ENCODE results near the gene GREB1L.
A peak's percentile ranks its signal among the peaks of the same experiment; 100 is the strongest.

The GREB1L gene

GRCh38 chr18:21452796-21453510 lies 210.9 kb downstream of the GREB1L start:
- DNase-seq: peak; percentile 69

- no peak for DNase-seq
Measured at GRCh38 chr18:21453511-21453901, 211.5 kb downstream of the GREB1L start.

GRCh38 chr18:21454725-21455124 lies 212.7 kb downstream of the GREB1L start:
- no peak for DNase-seq

GRCh38 chr18:21456428-21457178 lies 214.6 kb downstream of the GREB1L start:
- DNase-seq: no peak

GRCh38 chr18:21457179-21457535 lies 215.1 kb downstream of the GREB1L start:
- no peak for DNase-seq

- no peak for DNase-seq
Measured at GRCh38 chr18:21458310-21458709, 216.3 kb downstream of the GREB1L start.

GRCh38 chr18:21458788-21459187 lies 216.8 kb downstream of the GREB1L start:
- no peak for DNase-seq

GRCh38 chr18:21459706-21460286 lies 217.8 kb downstream of the GREB1L start:
- DNase-seq: no peak

GRCh38 chr18:21461460-21461859 lies 219.4 kb downstream of the GREB1L start:
- DNase-seq: no peak

- DNase-seq: no peak
Measured at GRCh38 chr18:21463718-21464117, 221.7 kb downstream of the GREB1L start.

- DNase-seq: no peak
Measured at GRCh38 chr18:21468514-21469164, 226.6 kb downstream of the GREB1L start.

GRCh38 chr18:21472741-21473140 lies 230.7 kb downstream of the GREB1L start:
- no peak for DNase-seq

GRCh38 chr18:21474621-21475020 lies 232.6 kb downstream of the GREB1L start:
- DNase-seq: no peak

GRCh38 chr18:21479721-21480120 lies 237.7 kb downstream of the GREB1L start:
- no peak for DNase-seq

- no peak for DNase-seq
Measured at GRCh38 chr18:21481739-21482138, 239.7 kb downstream of the GREB1L start.

GRCh38 chr18:21483051-21483450 lies 241.0 kb downstream of the GREB1L start:
- no peak for DNase-seq

GRCh38 chr18:21484851-21485636 lies 243.0 kb downstream of the GREB1L start:
- DNase-seq: no peak

- no peak for DNase-seq
Measured at GRCh38 chr18:21486905-21487437, 244.9 kb downstream of the GREB1L start.

GRCh38 chr18:21489119-21489750 lies 247.2 kb downstream of the GREB1L start:
- peak; percentile 79 for DNase-seq

GRCh38 chr18:21489919-21490495 lies 248.0 kb downstream of the GREB1L start:
- DNase-seq: no peak

- no peak for DNase-seq
Measured at GRCh38 chr18:21490748-21491147, 248.7 kb downstream of the GREB1L start.

All from NCI-H1105 treated with DMSO at 0.1 percent for 48 hours (cell line).